HG02798 (cell line): ENCODE data around the gene SYT2.
"Not testable (repeated sequence)": the region's sequence is repeated elsewhere in the genome, so short reads cannot be mapped to it uniquely, and the experiment has no call there.

Experiments used
- ATAC-seq: cut with Tn5 transposase; IDR thresholded peaks from one replicate; pipeline ENCODE4 v1.9.1; 2021; ENCODE audit warnings: mild to moderate bottlenecking; ENCODE audit not compliant: unreplicated experiment, poor library complexity

Gene SYT2

GRCh38 chr1:202627036-202627435 lies 83.2 kb downstream of the SYT2 start:
- ATAC-seq: not testable (repeated sequence)

DNA sequence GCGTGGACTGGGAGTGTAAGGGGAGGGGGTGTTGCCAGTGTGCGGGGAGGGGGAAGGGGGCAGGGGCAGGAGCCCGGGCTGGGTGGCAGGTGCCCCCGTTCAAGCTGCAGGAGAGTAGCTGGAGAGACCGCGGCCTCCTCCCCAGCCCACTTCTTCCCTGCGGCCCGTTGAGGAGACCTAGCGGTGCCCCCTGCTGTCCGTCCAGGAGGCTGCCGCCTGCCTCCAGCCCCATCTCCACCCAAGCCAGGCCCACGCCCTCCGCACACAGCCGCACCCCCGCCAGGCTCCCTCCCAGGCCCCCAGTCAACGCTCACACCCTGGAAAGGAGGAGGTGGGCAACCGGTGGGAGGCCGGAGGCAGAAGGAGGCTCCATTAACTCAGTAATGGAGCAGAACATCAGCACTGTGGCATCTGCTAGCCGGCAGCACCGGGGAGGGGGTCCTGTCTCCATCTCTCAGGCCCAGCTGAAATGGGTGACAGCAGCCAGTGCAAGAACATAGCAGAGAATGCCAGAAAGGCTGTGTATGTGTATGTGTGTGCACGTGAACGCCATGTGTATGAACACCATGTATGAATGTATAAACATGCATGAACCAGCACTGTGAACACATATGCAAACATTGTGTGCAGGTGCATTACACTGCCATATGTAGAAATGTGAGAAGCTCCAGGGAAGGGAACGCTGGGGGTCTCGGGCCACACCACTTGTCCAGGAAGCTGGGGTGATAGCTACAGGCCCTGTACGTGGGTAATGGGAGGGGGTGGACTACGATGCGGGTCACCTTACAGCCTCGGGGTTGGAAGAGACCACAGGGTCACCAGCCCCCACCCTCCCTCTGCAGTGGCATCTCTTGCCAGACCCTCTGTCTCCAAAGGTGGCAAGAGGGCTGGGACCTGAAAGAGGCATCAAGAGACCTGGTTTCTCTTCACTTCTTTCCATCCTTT lies 84.6 kb downstream of the SYT2 start:
- peak; percentile 57 for ATAC-seq

GRCh38 chr1:202624781-202625108 lies 85.5 kb downstream of the SYT2 start:
- ATAC-seq: no peak

DNA sequence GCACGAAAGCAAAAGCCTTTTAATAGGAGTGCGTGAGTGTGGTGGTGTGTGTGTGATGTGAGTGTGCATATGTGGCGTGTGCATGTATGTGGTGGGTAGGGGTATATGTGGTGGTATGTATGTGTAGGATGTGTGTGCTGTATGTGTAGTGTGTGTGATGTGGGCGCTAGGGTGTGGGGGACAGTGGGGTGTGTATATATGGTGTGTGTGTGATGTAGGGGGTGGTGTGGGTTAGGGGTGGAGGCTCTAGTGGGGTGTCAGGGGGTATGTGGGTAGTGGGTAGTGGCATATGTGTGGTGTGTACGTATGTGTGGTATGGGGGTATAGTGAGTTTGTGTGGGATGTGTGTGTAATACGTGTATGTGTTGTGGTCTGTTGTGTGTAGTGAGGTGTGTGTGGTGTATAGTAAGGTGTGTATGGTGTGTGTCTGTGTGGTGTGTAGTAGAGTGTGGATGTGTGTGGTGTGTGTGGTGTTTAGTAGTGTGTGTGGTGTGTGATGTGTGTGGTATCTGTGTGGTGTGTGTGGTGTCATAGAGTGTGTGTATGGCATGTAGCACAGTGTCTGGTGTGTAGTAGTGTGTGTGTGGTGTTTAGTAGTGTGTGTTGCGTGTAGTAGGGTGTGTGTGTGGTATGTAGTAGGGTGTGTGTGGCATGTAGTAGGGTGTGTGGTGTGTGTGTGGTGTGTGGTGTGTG lies 86.0 kb downstream of the SYT2 start:
- ATAC-seq: no peak

GRCh38 chr1:202623476-202623875 lies 86.8 kb downstream of the SYT2 start:
- not testable (repeated sequence) for ATAC-seq

GRCh38 chr1:202623075-202623474 lies 87.2 kb downstream of the SYT2 start:
- no peak for ATAC-seq

GRCh38 chr1:202622388-202622787 lies 87.9 kb downstream of the SYT2 start:
- no peak for ATAC-seq

GRCh38 chr1:202621446-202621845 lies 88.8 kb downstream of the SYT2 start:
- ATAC-seq: no peak

DNA sequence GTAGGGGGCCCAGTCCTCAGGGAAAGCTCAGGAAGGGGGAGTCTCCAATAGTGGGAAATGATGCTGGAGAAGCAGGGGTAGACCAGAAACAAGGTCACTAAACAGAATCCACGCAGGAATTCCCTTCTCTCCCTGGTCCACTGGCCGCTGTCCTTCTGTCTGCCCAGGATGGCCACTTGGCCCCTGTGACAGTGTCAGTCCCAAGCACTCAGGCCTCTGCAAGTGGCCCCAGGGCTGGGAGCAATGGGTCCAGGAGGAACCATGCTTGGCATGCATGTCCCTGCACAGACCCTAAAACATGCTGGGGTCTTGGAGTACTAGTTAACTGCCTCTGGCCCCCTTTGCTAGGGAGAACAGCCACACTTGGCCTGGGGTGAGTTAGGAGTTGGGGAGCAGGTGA lies 90.2 kb downstream of the SYT2 start:
- not testable (repeated sequence) for ATAC-seq

- no peak for ATAC-seq
Observed at GRCh38 chr1:202619505-202619904, 90.7 kb downstream of the SYT2 start.

DNA sequence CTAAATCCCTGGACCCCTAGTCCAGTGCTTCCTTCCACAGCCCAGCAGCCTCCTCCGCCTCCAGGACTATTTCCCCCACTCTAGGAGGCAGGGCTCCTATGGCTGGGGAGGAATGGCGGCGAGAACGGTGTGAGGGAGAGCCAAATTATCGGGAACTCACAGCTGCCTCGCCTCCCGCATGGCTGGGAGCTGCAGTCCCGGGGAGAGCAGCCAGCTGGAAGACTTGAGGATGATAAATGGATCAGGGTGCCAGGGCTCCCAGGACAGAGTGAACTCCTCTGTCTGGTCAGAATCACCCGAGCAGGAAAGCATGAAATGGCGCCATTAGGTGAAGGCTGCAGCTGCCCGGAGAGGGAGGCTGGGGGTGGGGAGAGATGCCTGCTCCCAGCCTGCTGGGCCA lies 91.2 kb downstream of the SYT2 start:
- ATAC-seq: not testable (repeated sequence)

DNA sequence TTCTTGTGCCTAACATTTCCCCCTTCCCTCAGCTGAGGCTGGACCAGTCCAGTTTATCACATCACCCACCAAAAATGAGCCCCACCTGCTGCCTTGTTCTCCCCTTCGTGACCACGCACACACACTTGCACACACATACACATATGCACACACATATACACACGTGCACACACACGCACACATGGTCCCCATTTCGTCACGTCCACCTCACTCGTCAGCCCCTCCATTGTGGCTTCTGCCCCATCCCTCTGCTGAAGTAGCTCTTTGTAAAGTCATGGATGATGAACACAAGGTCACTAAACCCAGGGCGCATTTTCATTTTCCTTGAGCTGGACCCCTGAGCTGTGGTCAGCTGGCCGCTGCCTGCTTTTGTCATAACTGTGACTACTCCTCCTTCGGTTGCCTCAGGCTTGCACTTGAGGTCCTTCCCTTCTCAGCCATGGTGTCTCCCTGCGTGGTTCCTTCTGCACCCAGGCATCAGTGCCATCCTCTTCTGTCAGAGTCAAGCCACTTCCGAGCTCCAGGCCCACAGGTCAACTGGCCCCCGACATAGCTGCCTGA lies 93.8 kb downstream of the SYT2 start:
- peak; percentile 20 for ATAC-seq

DNA sequence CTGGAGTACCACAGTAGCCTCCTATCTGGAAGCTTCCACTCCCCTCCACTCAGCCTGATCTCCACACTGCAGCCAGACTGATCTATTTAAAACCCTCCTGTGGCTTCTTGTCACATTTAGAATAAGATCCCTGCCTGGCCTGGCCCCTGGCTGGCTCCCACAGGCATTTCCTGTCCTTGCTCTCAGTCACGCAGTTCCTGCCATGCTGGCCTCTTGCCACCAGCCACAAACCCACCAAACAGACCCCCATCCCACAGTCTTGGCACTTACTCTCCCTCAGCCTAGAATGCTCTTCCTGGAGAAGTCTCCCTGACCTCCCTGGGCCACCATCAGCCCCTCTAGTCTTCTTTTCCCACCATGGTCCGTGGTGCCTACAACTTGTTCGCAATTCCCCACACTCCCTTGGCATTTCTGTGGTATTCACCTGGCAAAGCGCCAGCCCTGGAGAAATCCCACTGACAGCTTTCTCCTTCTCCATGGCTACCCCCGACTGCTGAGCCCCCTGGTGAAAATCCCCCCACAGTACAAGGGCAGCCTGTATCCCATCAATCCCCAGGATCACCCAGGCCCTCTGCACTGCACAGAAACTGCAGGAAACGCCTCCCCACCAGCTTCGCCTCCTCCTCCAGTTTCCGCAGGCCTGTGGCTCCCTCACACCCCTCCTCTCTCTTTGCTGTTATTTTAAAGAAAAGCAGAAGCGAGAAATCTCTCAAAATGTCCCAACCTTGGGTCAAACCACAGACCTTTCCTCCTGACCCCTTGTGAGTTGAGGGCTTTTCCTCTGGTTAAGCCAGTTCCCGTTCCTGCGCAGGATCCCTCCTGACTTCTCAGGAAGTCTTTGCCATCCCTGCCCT lies 94.5 kb downstream of the SYT2 start:
- peak; percentile 70 for ATAC-seq

DNA sequence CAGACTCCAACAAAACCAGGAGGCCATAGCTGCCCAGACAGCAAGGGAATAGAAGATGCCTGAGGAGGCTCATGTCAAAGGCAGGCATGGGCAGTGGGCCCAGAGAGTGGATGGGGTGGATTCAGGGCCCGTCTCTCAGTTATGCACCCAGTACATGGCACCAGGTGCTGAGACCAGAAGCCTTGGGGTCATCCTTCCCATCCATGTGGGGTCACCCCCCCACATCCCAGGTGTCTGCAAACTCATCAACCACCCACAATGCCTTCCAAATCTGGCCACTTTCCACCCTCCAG lies 95.1 kb downstream of the SYT2 start:
- not testable (repeated sequence) for ATAC-seq

GRCh38 chr1:202614363-202615207 lies 95.7 kb downstream of the SYT2 start:
- not testable (repeated sequence) for ATAC-seq

GRCh38 chr1:202613571-202613970 lies 96.7 kb downstream of the SYT2 start:
- no peak for ATAC-seq

GRCh38 chr1:202612036-202612435 lies 98.2 kb downstream of the SYT2 start:
- ATAC-seq: not testable (repeated sequence)

- ATAC-seq: no peak
Observed at GRCh38 chr1:202605515-202605914, 104.7 kb downstream of the SYT2 start.

GRCh38 chr1:202603435-202603834 lies 106.8 kb downstream of the SYT2 start:
- ATAC-seq: no peak
